ENCODE measurements around the gene HAPLN2.
A peak's percentile ranks its signal among the peaks of the same experiment; 100 is the strongest.
"Not testable (repeated sequence)": the region's sequence is repeated elsewhere in the genome, so short reads cannot be mapped to it uniquely, and the experiment has no call there.

Gene HAPLN2

GRCh38 chr1:156592158-156592909, 26.9 kb upstream of the HAPLN2 start:
- no peak for DNase-seq

DNA sequence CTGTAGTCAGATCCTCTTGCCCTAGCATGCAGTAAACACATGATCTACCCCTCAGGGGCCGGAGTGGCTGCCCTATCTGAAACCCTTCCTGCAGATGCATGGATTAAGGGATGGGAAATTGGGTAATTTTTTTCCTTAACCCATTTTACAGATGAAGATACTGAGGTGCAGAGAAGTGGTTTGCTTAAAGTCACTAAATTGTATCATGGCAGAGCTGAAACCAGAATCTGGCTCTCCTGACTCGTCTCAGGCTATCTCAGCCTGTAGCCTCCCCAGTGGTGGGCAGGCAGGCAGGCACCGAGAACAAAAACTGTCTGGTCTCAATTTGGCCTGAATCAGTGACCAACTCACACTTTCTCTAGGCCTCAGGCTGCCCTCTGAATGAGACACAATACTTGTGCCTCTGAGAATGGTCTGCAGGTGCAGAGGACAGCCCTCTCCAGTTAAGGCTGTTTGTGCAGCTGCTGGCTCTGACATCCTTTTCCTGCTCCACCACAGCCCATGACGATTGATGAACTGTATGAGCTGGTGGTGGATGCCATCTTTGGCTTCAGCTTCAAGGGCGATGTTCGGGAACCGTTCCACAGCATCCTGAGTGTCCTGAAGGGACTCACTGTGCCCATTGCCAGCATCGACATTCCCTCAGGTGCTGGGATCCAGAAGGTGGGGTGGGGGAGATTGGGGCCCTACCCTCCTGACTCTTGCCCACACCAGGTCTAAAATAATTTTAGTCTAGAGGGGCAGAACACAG, 26.1 kb upstream of the HAPLN2 start:
- no peak for DNase-seq

DNA sequence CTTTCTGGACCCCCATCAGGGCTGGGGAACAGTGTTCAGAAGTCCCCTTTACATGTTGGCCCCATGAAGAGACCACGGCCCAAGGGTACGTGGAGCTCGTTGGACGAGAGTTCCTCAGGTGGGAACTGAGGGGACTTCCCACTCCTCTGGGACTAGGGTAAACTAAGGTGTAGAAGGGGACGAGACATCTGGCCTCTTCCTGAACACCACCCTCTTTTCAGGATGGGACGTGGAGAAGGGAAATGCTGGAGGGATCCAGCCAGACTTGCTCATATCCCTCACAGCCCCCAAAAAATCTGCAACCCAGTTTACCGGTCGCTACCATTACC, 25.6 kb upstream of the HAPLN2 start:
- DNase-seq, result no peak

- no peak for DNase-seq
These were observed 25.0 kb upstream of the HAPLN2 start for GRCh38 chr1:156594190-156594589.

DNA sequence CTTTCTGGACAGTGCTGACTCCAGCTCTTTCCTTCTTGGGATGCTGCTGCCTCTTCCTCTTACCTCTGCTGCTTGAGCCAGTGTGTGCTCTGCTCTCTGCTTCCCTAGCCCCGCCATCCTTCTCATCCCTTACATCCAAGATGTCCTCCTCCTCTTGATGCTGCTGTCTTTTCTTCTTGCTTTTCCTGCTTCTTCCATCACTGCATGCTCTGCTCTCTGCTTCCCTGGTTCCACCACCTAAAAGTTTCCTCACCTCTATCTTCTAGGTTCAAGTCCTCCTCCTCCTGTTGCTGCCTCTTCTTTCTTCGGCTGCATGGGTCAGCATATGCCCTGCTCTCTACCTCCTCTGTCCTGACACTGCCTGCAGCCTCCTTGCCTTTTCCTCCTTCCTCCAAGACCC, 24.2 kb upstream of the HAPLN2 start:
- no peak for DNase-seq

- no peak for DNase-seq
These were observed 22.8 kb upstream of the HAPLN2 start for GRCh38 chr1:156596426-156596825.

DNA sequence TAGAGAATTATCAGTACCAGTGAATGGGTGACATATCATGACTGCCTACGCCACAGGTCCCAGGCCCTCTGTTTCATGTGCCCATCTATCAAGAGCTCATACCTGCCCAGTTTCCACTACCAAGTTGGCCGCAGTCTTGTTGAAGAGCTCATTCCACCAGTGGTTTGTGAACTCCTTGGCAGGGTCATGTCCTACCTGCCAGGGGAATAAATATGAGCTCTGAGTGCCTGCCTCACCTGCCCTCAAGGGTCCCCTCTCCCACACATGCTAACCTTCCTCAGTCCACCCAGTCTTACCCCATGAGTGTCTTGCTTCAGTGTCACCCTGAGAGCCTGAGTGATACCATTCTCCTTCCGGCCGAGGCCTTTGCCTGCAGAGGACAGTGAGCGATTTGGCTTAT, 21.1 kb upstream of the HAPLN2 start:
- DNase-seq, result no peak

DNA sequence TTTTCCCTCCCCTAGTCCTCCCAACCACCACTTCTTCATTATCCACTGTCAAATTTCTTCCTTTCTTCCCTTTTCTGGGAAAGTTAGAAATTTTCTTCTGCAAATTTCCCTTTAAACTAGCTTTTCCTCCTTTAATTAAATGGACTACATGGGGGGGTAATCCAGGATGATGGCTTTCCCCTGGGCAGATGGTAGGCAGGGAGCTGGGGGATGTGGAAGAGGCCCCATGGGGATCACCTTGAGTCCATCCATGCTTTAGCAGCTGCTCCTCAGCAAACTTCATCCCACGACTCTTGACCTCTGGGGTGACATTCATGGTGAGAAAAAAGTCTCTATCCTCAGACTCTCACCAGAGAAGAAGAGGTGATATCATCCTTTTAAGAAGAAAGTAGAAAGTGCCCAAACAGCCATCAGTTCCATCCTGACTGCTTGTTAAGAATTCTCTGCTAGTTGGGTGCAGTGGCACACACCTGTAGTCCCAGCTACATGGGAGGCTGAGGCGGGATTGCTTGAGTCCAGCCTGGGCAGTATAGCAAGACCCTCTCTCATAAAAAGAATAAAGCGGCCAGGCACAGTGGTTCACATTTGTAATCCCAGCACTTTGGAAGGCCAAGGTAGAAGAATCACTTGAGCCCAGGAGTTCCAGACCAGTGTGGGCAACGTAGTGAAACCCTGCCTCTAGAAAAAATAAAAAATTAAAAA, 20.3 kb upstream of the HAPLN2 start:
- no peak for DNase-seq

DNA sequence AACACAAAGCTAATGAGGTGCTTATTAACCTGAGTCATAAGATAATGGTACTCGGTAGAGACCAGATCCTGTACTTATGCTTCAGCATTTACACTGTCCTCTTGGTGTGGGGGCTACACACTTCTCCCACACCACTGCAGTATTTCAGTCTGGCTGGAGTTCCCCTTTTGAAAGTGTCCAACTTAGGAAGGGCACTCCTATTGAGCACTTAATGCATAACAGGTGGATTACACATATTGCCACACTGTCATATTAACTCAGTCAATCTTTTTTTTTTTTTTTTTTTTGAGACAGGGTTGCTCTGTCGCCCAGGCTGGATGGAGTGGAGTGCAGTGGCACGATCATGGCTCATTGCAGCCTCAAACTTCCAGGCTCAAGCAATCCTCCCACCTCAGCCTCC, 19.4 kb upstream of the HAPLN2 start:
- peak in 1 of 2 experiments; percentile 30 for DNase-seq

- peak in 1 of 2 experiments; percentile 62 for DNase-seq
These were observed 18.5 kb upstream of the HAPLN2 start for GRCh38 chr1:156600733-156601121.

DNA sequence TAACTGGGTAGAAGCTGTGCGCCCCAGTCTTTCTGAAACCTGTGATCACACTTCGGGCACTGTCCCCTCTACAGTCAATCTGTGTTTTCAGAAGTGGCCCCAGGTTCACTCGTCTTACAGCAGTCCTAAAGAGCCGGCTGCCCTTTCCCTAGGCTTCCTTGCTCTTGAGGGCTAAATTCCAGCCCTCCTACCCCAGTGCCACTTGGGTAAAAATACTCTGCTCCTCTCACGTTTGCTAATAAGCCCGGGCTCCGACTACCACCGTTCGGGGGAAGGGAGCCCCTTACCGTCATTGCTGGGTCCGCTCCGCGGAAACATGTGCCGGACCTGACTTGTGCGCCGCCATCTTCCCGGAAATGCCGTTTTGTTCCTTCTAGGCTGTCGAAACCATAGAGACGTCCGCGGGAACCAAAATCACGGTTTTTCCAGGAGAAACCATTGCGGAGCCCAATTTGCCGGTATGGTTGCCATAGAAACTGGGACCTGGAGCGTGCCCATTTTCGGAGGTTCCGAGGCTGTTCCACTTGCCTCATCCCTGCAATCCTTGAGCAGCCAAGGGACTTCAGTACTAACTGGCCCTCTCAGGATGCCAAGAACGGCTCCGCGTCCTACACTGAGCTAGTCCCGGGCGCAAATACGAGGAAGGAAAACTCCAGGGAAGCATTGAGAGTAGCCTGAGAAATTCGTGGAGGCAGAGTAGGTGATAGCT, 17.9 kb upstream of the HAPLN2 start, which contains the start of gene GPATCH4:
GPATCH4 (minus strand) TSS at position 358 of the 709 bp plus-strand sequence.
- peak; percentile 90 to 95 for DNase-seq

DNA sequence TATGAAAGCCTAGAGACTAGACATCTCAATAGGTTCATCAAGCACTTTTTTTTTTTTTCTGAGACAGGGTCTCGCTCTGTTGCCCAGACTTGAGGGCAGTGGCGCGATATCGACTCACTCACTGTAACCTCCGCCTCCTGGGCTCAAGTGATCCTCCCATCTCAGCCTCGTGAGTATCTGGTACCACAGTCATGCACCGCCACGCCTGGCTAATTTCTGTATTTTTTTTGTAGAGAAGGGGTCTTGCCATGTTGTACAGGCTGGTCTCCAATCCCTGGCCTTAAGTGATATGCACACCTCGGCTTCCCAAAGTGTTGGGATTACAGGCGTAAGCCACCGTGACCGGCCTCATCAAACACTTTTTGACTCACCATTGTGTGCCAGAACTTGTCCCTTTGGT, 17.3 kb upstream of the HAPLN2 start:
- no peak for DNase-seq

GRCh38 chr1:156602557-156602993, 16.6 kb upstream of the HAPLN2 start:
- peak in 1 of 2 experiments; percentile 55 for DNase-seq

DNA sequence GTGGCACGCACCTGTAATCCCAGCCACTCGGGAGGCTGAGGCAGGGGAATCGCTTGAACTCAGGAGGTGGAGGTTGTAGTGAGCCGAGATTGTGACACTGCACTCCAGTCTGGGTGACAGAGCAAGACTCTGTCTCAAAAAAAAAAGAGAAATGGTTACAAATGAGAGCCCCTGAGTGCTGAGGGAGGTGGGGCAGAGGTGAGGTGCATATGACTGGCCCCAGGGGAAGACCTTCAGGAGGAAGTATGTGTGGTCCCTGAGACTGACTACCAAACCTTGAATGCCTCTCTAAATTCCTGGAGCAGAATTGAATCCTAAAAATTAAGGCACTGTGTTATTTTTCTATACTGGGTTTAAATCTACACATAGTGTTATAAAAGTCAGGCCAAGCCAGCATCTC, 11.9 kb upstream of the HAPLN2 start:
- not testable (repeated sequence) for DNase-seq

- DNase-seq, result peak; percentile 87 to 95
These were observed 11.1 kb upstream of the HAPLN2 start for GRCh38 chr1:156608036-156608674.

DNA sequence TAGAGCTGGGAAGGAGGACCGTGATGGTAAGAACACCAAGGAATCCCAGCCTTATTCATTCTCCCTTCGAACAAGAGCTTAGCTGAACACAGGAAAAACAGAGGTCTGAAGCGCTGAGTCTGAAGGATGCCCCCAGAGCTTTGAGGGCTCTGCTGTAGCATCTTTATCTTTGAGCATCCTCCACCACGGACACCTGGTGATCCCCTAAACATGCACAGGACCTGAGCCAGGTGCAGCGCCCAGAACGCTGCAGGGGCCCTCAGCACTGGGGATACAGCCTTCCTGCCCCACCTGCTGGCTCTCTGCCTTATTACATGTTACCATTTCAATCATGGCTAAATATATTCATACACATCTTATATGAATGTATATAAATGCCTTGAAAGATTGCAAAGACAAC, 10.2 kb upstream of the HAPLN2 start:
- peak; percentile 70 to 91 for DNase-seq

GRCh38 chr1:156610072-156610471, 9.1 kb upstream of the HAPLN2 start:
- DNase-seq, result not testable (repeated sequence)

DNA sequence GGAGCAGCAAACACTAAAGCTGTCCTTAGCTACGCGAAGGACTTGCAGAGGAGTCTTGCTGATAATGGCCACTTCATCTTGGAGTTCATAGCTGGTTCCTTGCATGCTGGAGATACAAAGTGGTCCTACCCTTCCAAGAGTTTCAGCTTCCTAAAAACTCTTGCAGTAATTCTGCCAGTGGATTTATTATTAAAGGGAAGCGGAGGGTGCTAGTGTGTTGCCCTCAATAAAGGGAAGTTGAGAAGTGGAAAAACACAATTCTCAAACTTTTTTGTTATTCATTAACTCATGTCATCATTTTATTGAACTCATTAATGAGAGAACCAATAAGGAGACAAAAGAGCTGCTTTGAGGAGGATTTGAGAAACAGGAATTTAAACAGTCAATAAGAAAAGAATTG, 6.5 kb upstream of the HAPLN2 start:
- DNase-seq, result no peak

DNA sequence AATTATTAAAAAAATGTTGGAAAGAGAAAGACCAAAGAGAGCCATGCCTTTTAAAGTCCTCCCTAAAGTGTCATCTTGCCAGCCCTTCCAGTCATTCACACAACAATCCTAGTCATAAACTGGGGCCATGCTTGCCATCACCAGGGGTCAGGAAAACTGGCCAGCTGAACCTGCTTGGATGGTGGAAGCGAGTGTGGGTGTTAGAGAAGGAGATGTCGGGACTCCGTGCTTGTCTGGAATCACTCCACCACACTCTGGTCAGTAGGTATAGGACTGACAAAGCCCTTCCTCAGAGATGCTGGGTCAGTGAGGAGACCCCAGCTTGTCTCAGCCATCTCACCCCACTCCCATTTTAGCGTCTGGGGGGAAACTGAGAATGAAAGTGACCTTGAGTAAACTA, 3.3 kb upstream of the HAPLN2 start:
- DNase-seq, result no peak

DNA sequence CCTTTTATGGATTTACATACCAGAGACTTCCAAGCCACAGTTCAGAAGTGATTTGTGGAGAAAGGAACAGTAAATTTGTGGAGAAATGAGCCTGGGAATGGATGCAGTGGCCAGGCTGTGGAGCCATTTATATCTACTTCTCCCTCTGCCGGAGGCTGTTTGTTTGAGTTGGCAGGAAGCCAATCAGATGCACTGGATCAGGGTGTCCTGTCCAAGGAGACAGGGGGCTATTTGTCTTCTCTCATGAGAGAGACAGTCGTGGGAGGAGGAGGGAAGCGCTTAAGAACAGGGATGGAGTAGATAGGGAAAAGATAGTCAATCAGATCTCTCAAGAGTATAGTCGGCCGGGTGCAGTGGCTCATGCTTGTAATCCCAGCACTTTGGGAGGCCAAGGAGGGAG, 2.8 kb upstream of the HAPLN2 start:
- DNase-seq, result peak; percentile 90 to 91

DNA sequence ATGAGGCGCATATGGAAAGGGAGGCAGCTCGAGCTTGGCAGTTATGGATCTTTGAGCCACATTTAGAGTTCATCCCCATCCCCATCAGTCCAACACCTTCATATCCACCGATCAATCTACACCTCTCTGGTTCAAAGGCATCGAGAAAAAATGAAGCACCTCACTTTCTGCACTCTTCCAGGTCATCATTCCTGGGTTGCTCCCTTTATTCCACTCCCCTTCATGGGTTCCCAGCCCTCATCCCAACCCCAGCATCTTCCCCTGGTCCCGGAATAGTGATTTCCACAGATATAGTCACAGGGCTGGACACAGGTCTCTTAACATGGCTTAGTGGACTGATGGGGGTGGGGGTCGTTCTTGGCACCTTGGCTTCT, 354 bp downstream of the HAPLN2 start:
- no peak for DNase-seq

DNA sequence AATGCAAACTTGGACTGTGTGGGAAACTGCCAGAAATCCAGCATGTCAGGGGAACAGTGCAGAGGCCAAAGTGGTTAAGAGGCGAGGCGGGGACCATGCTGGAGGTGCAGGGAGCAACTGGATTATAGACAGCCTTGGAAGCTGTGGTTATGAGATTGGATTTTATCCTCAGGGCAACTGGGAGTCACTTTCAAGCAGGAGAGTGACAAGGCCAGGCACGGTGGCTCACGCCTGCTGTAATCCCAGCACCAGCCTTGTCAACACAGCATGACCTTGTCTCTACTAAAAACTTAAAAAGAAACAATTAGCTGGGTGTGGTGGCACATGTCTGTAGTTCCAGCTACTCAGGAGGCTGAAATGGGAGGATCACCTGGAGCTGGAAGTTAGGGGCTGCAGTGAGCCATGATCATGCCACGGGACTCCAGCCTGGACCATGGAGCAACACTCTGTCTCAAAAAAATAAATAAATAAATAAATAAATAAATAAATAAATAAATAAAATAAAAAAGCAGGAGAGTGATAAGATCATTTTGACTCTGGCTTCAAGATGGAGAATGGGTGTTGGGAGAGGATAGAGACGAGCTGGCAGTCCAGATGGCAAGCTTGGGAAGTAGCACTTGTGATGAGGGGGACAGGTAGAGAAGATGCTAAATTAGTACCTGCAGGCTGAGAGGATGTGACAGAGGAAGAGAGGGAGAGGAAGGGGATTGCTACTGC, 3.5 kb downstream of the HAPLN2 start:
- DNase-seq, result no peak

Measured in NCI-H526 (cell line).